HepG2 (cell line): Measurements from ENCODE around the gene HOXA9. TPM values are rescaled to one million over a fixed set of nuclear protein-coding genes. Genes with fewer than 3 reads are reported as not detected.

Experiments
- ATAC-seq: fragments of 200-7000 bp; cut with Tn5 transposase; 3 replicates; pipeline ENCODE4 v1.9.1; 2020; ENCODE audit warnings: mild to moderate bottlenecking, moderate library complexity
- BruUV-seq: library from RNA; stranded (reverse); fragments of 400-500 nt; replicated peaks from 2 replicates; lab custom pipeline; 2021; lab: Mats Ljungman, UMichigan
- CTCF ChIA-PET: fragments of 300-600 bp; formaldehyde crosslinking; extraction: SDS; loops from one replicate; lab custom pipeline; 2021; ENCODE audit warnings: low total read pairs, inconsistent platforms, low intra/inter-chr PET ratio; lab: Yijun Ruan, JAX
- POLR2A ChIA-PET: fragments of 350-600 bp; sonication (Branson Sonifier 250); formaldehyde crosslinking; loops from one replicate; lab custom pipeline; 2020; ENCODE audit warnings: antibody characterized with exemption, inconsistent platforms; lab: Yijun Ruan, JAX
- DNase-seq: peaks from one replicate; pipeline ENCODE4 v3.0.0-alpha.2; 2015; ENCODE audit warnings: low spot score
- FAIRE-seq: peaks from 3 replicates; lab custom pipeline; 2011; peaks lifted over from hg19 to GRCh38; lab: Jason Lieb, UNC
- H2AFZ ChIP-seq: one replicate; pipeline ENCODE4 v1.6.1; 2011; ENCODE audit warnings: low read length, inconsistent platforms
- H3K27ac ChIP-seq: fragments of 300-600 bp; 3 replicates; pipeline ENCODE4 v1.8.0; 2011; ENCODE audit warnings: mixed run types, mild to moderate bottlenecking, mixed read lengths, low read length, inconsistent platforms; ENCODE audit not compliant: insufficient read depth; ENCODE audit errors: extremely low read length
- H3K27me3 ChIP-seq, 2 experiments: fragments of 200-600 bp in 1 of 2; 2 replicates in 1 of 2; 3 replicates in 1 of 2; pipeline versions ENCODE4 v1.6.0 to v1.8.0; 2011; ENCODE audit warnings: low read length in 2 of 2, mild to moderate bottlenecking in 2 of 2, moderate library complexity in 2 of 2, inconsistent platforms in 1 of 2; ENCODE audit not compliant: insufficient read depth in 2 of 2, control insufficient read depth in 1 of 2
- H3K36me3 ChIP-seq, 2 experiments: fragments of 200-600 bp in 1 of 2; replicated peaks in 1 of 2; 2 replicates in 1 of 2; 3 replicates in 1 of 2; pipeline versions ENCODE4 v1.5.1 to v1.8.0; 2011; ENCODE audit warnings: low read length in 2 of 2, inconsistent platforms in 1 of 2; ENCODE audit not compliant: insufficient read depth in 2 of 2, control insufficient read depth in 1 of 2
- H3K4me1 ChIP-seq: 2 replicates; pipeline ENCODE4 v1.5.1; 2012; ENCODE audit warnings: low read length, inconsistent platforms; ENCODE audit not compliant: insufficient read depth
- H3K4me2 ChIP-seq: 2 replicates; pipeline ENCODE4 v1.6.0; 2011; ENCODE audit warnings: low read depth, low read length, inconsistent platforms
- H3K4me3 ChIP-seq, 3 experiments: fragments of 200-600 bp in 1 of 3; sonication (generic), shearing (Covaris generic) in 1 of 3; replicated peaks in 1 of 3; 2 replicates each; pipeline ENCODE4 v1.5.1; 2011 to 2016; ENCODE audit warnings: low read length in 3 of 3, inconsistent platforms in 2 of 3, low read depth in 2 of 3, mild to moderate bottlenecking in 2 of 3, control low read depth in 1 of 3, mixed read lengths in 1 of 3; ENCODE audit not compliant: insufficient read depth in 1 of 3
- H3K79me2 ChIP-seq: one replicate; pipeline ENCODE4 v1.6.1; 2011; ENCODE audit warnings: low read length, inconsistent platforms; ENCODE audit not compliant: insufficient read depth
- H3K9ac ChIP-seq: 2 replicates; pipeline ENCODE4 v1.6.0; 2011; ENCODE audit warnings: mild to moderate bottlenecking, low read depth, low read length, inconsistent platforms; ENCODE audit not compliant: insufficient read depth
- H3K9me3 ChIP-seq: 2 replicates; pipeline ENCODE4 v1.5.1; 2012; ENCODE audit warnings: mild to moderate bottlenecking, low read length
- H4K20me1 ChIP-seq: 2 replicates; pipeline ENCODE4 v1.6.0; 2011; ENCODE audit warnings: inconsistent platforms, mild to moderate bottlenecking, low read length, moderate library complexity; ENCODE audit not compliant: insufficient read depth
- AGO2 ChIP-seq: fragments of 200-400 bp; formaldehyde crosslinking; optimal IDR thresholded peaks from 2 replicates; pipeline ENCODE3; 2017; ENCODE audit warnings: mild to moderate bottlenecking, low read depth, low read length, moderate library complexity
- ATM ChIP-seq: fragments of 450-650 bp; IDR thresholded peaks from 2 replicates; pipeline ENCODE4 v1.7.1; 2017; ENCODE audit warnings: mild to moderate bottlenecking, borderline replicate concordance
- CCAR2 ChIP-seq: fragments of 200-400 bp; formaldehyde crosslinking; optimal IDR thresholded peaks from 2 replicates; pipeline ENCODE3; 2018; ENCODE audit warnings: low read depth, mild to moderate bottlenecking, low read length, moderate library complexity
- CREM ChIP-seq, 2 experiments: sonication (generic) in 1 of 2; formaldehyde crosslinking in 1 of 2; IDR thresholded peaks; 2 replicates each; pipeline versions ENCODE4 v1.4.0 to v1.6.1; 2016 to 2020; ENCODE audit warnings: antibody characterized with exemption in 1 of 2, mild to moderate bottlenecking in 1 of 2, missing genetic modification reagents in 1 of 2
- GPN1 ChIP-seq: sonication (generic); formaldehyde crosslinking; IDR thresholded peaks from 2 replicates; pipeline ENCODE4 v1.5.1; 2020; ENCODE audit warnings: missing genetic modification reagents, borderline replicate concordance
- HNRNPLL ChIP-seq: fragments of 200-400 bp; formaldehyde crosslinking; IDR thresholded peaks from 2 replicates; pipeline ENCODE4 v1.6.1; 2017; ENCODE audit warnings: mild to moderate bottlenecking, low read depth, low read length; ENCODE audit not compliant: poor library complexity, severe bottlenecking
- POLR2G ChIP-seq: fragments of 200-400 bp; formaldehyde crosslinking; IDR thresholded peaks from 2 replicates; pipeline ENCODE4 v1.6.1; 2018; ENCODE audit warnings: mild to moderate bottlenecking, low read depth, low read length, moderate library complexity
- RBFOX2 ChIP-seq: fragments of 200-400 bp; formaldehyde crosslinking; IDR thresholded peaks from 2 replicates; pipeline ENCODE4 v1.6.1; 2017; ENCODE audit warnings: low read depth, mild to moderate bottlenecking, low read length
- ZNF567 ChIP-seq: sonication (generic); formaldehyde crosslinking; IDR thresholded peaks from 2 replicates; pipeline ENCODE4 v1.8.1; 2023; ENCODE audit warnings: mild to moderate bottlenecking, missing genetic modification reagents, borderline replicate concordance
- WGBS: methylation state at CpG from one replicate; pipeline ENCODE4 v1.1.6; 2017; ENCODE audit warnings: low lambda C conversion rate; 5-methylcytosine and 5-hydroxymethylcytosine counted together
- in situ Hi-C: cut with HindIII; loops from 2 replicates; pipeline ENCODE4 v1.10.0; 2017; ENCODE audit warnings: low pct_unique_long_range_greater_than_20kb; ENCODE audit not compliant: extremely low pct_ligation_motif_present
- intact Hi-C: fragments of 100-400 bp; cut with micrococcal nuclease; formaldehyde crosslinking; loops from one replicate; pipeline ENCODE4 v1.10.0; 2022; ENCODE audit not compliant: unreplicated experiment
- polyA plus RNA-seq, 8 experiments: library from polyadenylated mRNA; depleted of rRNA in 3 of 8; stranded (reverse) in 7 of 8; unstranded in 1 of 8; fragments of >200 nt; fragmentation: Illumina TruSeq in 4 of 8; extraction: Trizol in 4 of 8; gene quantifications; 2 replicates each; pipeline versions ENCODE4 v1.2.1 to v1.2.3, GENCODE V29; 2011 to 2016; ENCODE audit warnings: low read depth in 4 of 8, missing spikeins in 1 of 8, mixed read lengths in 1 of 8; ENCODE audit not compliant: insufficient read depth in 1 of 8
- total RNA-seq, 5 experiments: library from RNA; depleted of rRNA; stranded (reverse); fragments of >200 nt; fragmentation: Illumina TruSeq; extraction: Trizol; gene quantifications; 2 replicates each; pipeline ENCODE4 v1.2.3, GENCODE V29; 2016; ENCODE audit warnings: low read depth in 1 of 5

The HOXA9 gene
- total and polyA plus RNA-seq, 2 of the 13 experiments (the other 11 are each of a cell fraction or from before 2014, with no cell fraction given): not detected

DNA sequence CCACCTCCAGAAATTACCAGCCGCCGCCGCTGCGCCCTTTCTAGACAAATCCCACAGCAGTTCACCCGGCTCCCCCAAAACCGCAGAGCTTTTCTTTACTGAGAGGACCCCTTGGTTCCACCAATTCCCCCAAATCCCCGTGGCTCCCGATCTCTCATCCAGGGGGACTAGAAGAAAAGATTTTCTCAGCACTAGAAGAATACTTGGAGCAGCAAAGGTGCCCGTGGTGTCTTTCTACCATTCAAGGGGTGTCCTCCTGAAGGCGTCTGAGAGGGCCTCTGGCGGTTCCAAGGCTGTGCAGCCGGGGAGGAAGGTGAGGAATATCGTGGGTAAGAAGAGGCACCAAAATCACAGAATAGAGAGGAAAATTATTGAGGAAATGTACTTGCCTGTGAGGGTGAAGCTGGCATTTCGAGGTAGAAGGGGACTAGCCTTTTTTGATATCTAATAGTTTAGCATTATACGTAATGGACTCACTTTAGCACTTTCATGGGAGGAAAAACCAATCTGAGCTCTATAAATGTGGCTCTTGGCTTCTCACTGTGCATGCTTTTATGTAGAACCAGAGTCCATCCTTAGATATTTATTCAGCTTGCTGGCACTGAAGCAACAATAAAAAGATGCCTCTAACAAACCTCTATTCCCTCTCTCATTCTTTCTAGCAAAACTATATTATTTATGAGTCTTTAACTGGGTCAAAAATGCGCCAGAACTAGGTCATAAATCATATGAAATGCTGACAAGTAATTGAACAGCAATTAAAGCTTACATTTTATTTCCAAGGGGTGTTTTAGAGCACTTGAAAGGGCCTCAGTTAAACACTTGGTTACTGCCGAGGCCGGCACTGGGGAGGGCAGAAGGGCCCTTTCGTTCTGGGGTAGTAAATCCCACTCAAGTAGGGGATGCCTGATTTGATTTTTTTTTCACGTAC is 49.0 kb downstream of the HOXA9 start:
- H3K4me1 ChIP-seq: peaks cover 43% of the 10 kb centered on the region
- CTCF ChIA-PET: no interaction called here
- DNase-seq (no peak), ATAC-seq (no peak), FAIRE-seq (no peak)
- no peaks in the 10 kb centered on the region for H3K27me3 ChIP-seq
- H3K4me2 ChIP-seq: no peak overlapping the region
- 95% methylated on average over 20 of the region's 20 CpGs for WGBS
- in situ Hi-C loops: no loop called here
- TF ChIP-seq RBFOX2: 0 out of 2 replicates have a peak, but pooled peaks have one; percentile 25
- no peak for TF ChIP-seq ATM
- no peak for TF ChIP-seq CREM (IDR thresholded peaks at IDR 0.05)
- no peak for TF ChIP-seq CREM (CRISPR knock-in tag; IDR thresholded peaks at IDR 0.05)
- H2AFZ ChIP-seq: no peak overlapping the region
- peaks cover 0 to 6% of the 10 kb centered on the region in 2 experiments; a peak in 3 of 5 replicates for H3K36me3 ChIP-seq
- intact Hi-C loops: no loop called here
- H3K79me2 ChIP-seq: peaks cover 47% of the 10 kb centered on the region
- H4K20me1 ChIP-seq: peaks cover 18% of the 10 kb centered on the region
- POLR2A ChIA-PET: interaction anchor here (1.6 kb wide), 1 partner anchor 252 kb away, joined by 5 read pairs; the partner anchor contains the start of gene SKAP2
- no peak overlapping the region for H3K4me3 ChIP-seq
- H3K27ac ChIP-seq: no peak overlapping the region
- no TSS peak for BruUV-seq
- H3K9ac ChIP-seq: no peak overlapping the region
- H3K9me3 ChIP-seq: no peaks in the 10 kb centered on the region

DNA sequence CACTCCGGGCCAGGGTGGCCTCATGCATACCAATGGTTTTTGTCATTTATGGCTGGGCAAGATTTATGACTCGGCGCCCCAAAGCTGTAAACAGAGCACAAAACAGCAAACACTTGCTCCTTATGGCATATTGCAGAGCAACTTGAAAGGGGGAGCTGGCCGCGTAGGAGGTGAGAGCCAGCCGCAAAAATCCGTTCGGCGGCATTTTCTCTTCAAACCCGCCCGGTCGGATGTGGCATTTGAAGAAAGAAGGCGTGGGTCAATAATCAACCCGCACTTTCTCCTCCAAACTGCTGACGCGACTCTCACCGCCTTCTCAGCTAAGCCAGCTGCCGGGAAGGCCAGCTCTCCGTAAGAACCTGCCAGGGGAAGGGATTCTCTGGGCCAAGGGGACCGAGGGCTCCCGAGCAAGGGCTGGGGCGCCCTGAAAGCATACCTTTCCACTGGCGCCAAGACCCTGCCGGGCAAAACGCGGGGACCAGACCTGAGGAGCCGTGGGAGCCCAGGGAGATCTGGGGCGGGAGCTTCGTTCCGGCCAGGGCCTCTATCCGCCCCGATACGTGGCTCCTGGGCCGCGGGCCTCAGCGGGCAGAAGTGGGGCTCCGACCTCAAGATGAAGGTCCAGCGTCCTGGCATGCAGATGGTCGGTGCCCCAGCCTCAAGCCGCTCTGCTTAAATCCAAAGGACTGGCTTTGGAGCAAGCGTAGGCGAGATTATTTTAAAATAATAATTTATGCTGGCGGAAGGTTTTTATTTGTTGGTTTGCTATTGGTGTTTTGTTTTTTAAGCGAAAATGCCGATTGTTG is 49.9 kb downstream of the HOXA9 start:
- POLR2A ChIA-PET: no interaction called here
- BruUV-seq: no TSS peak
- intact Hi-C loops (no loop called here), in situ Hi-C loops (no loop called here)
- H3K4me1 ChIP-seq: peaks cover 39% of the 10 kb centered on the region
- H4K20me1 ChIP-seq: peaks cover 13% of the 10 kb centered on the region
- FAIRE-seq (no peak), ATAC-seq (no peak), DNase-seq (no peak)
- H3K79me2 ChIP-seq: peaks cover 38% of the 10 kb centered on the region
- 97% methylated on average over 45 of the region's 45 CpGs for WGBS
- H3K4me2 ChIP-seq: no peak overlapping the region
- CTCF ChIA-PET: no interaction called here
- no peak overlapping the region for H3K27ac ChIP-seq
- H3K4me3 ChIP-seq: no peak overlapping the region
- H3K9me3 ChIP-seq: no peaks in the 10 kb centered on the region
- H2AFZ ChIP-seq: no peak overlapping the region
- no peak overlapping the region for H3K9ac ChIP-seq
- TF ChIP-seq RBFOX2: peak; percentile 69
- no peak for TF ChIP-seq ZNF567 (CRISPR knock-in tag)
- no peak for TF ChIP-seq GPN1
- TF ChIP-seq POLR2G: 0 out of 2 replicates have a peak, but pooled peaks have one; percentile 27
- TF ChIP-seq HNRNPLL: peak; percentile 19
- TF ChIP-seq CCAR2: no peak
- peak; percentile 92 for TF ChIP-seq AGO2
- no peaks in the 10 kb centered on the region for H3K27me3 ChIP-seq
- peaks cover 0 to 6% of the 10 kb centered on the region in 2 experiments; a peak in 3 of 5 replicates for H3K36me3 ChIP-seq
